ENCODE results near the gene MBD3.

Gene MBD3

DNA sequence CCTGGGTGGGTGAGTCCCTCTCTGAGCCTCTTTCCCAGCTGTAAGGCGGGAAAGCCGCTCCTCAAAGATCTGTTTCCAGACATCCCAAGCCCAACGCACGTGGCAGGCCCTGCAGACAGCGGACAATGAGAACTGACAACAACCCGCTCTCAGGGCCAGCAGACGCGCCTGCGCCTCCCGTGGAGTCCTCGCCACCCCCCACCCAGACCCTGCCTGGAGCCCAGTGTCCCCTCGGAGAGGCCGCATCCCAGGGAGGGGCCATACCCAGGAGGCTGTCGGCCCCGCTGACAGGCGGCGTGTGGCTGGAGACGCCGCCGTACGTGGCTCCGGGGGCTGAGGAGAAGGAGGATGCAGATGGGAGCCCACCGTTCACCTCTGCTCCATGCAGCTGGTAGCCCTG is 28.9 kb upstream of the MBD3 start:
- Histone ChIP-seq H3K4me3 (IDR thresholded peaks at IDR 0.05; ENCODE audit: insufficient read depth, low read depth, low read length) (no peak overlapping the region), H2AFZ (ENCODE audit: low read depth) (no peak overlapping the region), H3K27ac (no peak overlapping the region), H3K36me3 (ENCODE audit: insufficient read depth) (no peaks in the 10 kb centered on the region), H3K27me3 (ENCODE audit: insufficient read depth, low read depth) (no peaks in the 10 kb centered on the region), H3K79me2 (ENCODE audit: insufficient read depth, low read depth) (no peaks in the 10 kb centered on the region; the same call in 1 of the 2 replicates), H4K20me1 (ENCODE audit: insufficient read depth) (no peaks in the 10 kb centered on the region), H3K4me1 (ENCODE audit: low read depth, poor library complexity, severe bottlenecking) (no peaks in the 10 kb centered on the region), H3K4me2 (no peak overlapping the region), H3K9ac (no peak overlapping the region)
- TF ChIP-seq, protein P1, sequence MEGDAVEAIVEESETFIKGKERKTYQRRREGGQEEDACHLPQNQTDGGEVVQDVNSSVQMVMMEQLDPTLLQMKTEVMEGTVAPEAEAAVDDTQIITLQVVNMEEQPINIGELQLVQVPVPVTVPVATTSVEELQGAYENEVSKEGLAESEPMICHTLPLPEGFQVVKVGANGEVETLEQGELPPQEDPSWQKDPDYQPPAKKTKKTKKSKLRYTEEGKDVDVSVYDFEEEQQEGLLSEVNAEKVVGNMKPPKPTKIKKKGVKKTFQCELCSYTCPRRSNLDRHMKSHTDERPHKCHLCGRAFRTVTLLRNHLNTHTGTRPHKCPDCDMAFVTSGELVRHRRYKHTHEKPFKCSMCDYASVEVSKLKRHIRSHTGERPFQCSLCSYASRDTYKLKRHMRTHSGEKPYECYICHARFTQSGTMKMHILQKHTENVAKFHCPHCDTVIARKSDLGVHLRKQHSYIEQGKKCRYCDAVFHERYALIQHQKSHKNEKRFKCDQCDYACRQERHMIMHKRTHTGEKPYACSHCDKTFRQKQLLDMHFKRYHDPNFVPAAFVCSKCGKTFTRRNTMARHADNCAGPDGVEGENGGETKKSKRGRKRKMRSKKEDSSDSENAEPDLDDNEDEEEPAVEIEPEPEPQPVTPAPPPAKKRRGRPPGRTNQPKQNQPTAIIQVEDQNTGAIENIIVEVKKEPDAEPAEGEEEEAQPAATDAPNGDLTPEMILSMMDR (conservative IDR thresholded peaks at IDR 0.05; ENCODE audit: low read depth, low read length), result no peak

DNA sequence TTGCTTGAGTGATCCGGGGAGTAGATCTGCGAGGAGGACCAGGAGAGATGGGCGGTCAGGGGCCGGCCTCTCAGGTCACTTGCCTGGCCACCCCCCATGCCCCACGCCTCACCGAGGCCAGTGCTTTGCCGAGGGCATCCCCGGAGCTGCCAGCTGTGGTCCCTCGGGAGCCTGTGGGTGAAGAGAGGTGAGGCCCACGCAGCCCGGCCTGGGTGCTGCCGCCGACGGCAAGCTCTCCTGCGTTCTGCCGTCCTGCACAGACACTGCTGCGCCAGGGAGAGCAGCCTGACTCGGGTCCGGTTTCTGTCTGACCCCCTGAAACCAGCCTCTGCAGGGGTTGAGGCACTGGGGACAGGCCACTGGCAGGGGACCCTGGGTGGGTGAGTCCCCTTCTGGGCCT is 28.4 kb upstream of the MBD3 start:
- H3K79me2 ChIP-seq (ENCODE audit: insufficient read depth, low read depth), result no peaks in the 10 kb centered on the region; the same call in 1 of the 2 replicates
- no peak overlapping the region for H3K27ac ChIP-seq
- TF ChIP-seq, protein P1 (conservative IDR thresholded peaks at IDR 0.05; ENCODE audit: low read depth, low read length), result no peak
- no peak overlapping the region for H3K9ac ChIP-seq
- H3K4me3 ChIP-seq (IDR thresholded peaks at IDR 0.05; ENCODE audit: insufficient read depth, low read depth, low read length), result no peak overlapping the region
- no peaks in the 10 kb centered on the region for H3K36me3 ChIP-seq (ENCODE audit: insufficient read depth)
- no peaks in the 10 kb centered on the region for H3K27me3 ChIP-seq (ENCODE audit: insufficient read depth, low read depth)
- H2AFZ ChIP-seq (ENCODE audit: low read depth), result no peak overlapping the region
- no peak overlapping the region for H3K4me2 ChIP-seq
- no peaks in the 10 kb centered on the region for H3K4me1 ChIP-seq (ENCODE audit: low read depth, poor library complexity, severe bottlenecking)
- H4K20me1 ChIP-seq (ENCODE audit: insufficient read depth), result no peaks in the 10 kb centered on the region

DNA sequence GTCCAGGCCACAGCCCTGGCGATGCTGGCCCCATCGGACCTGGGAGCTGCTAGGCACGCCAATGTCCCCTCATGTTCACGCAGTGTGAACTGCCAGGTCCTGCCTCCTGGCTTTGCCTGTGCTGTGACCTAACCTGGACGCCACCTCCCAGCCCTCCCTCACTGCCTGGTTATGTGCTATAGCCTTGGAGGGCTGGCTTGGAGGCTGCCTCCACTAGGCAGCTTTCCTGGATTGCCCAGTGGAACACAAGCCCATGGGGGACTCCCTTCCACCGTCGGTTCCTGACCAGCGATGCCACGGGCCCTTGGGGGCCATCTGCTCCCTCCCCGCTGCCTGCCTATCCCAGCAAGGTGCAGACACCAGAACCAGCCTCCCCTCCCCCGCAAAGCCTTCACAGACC is 27.8 kb upstream of the MBD3 start:
- Histone ChIP-seq H3K79me2 (ENCODE audit: insufficient read depth, low read depth) (no peaks in the 10 kb centered on the region; the same call in 1 of the 2 replicates), H3K4me3 (IDR thresholded peaks at IDR 0.05; ENCODE audit: insufficient read depth, low read depth, low read length) (no peak overlapping the region), H3K27ac (no peak overlapping the region), H3K27me3 (ENCODE audit: insufficient read depth, low read depth) (no peaks in the 10 kb centered on the region), H3K4me2 (no peak overlapping the region), H3K36me3 (ENCODE audit: insufficient read depth) (no peaks in the 10 kb centered on the region), H3K9ac (no peak overlapping the region), H4K20me1 (ENCODE audit: insufficient read depth) (no peaks in the 10 kb centered on the region), H3K4me1 (ENCODE audit: low read depth, poor library complexity, severe bottlenecking) (no peaks in the 10 kb centered on the region), H2AFZ (ENCODE audit: low read depth) (no peak overlapping the region)
- TF ChIP-seq, protein P1 (conservative IDR thresholded peaks at IDR 0.05; ENCODE audit: low read depth, low read length), result no peak

DNA sequence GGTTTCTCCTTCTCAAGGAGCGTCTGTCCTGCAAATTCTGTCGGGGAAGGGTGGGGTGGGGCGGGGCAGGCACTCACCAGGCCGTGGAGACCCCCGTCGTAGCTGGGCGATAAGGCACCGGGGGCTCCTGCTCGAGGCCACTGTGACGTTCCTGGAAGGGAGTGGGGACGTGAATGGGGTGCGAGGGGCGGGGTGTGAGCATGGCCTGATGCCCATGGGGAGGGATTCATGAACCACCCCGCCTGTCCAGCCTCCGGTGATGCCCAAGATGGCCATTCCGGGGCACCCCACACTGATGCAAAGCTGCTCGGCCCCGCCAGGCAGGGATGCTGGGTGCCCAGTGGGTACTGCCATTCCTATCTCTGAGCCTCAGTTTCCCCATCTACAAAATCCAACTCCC is 27.0 kb upstream of the MBD3 start:
- Histone ChIP-seq H4K20me1 (ENCODE audit: insufficient read depth) (no peaks in the 10 kb centered on the region), H3K4me2 (no peak overlapping the region), H3K79me2 (ENCODE audit: insufficient read depth, low read depth) (no peaks in the 10 kb centered on the region; the same call in 1 of the 2 replicates), H3K27me3 (ENCODE audit: insufficient read depth, low read depth) (no peaks in the 10 kb centered on the region), H3K4me1 (ENCODE audit: low read depth, poor library complexity, severe bottlenecking) (no peaks in the 10 kb centered on the region), H3K27ac (no peak overlapping the region), H2AFZ (ENCODE audit: low read depth) (no peak overlapping the region), H3K36me3 (ENCODE audit: insufficient read depth) (no peaks in the 10 kb centered on the region), H3K4me3 (IDR thresholded peaks at IDR 0.05; ENCODE audit: insufficient read depth, low read depth, low read length) (no peak overlapping the region), H3K9ac (no peak overlapping the region)
- TF ChIP-seq, protein P1 (conservative IDR thresholded peaks at IDR 0.05; ENCODE audit: low read depth, low read length), result no peak

Measured in KMS-11 (cell line).